Osteoblast (primary cell): ENCODE data around the gene FBXW9. TPM values are rescaled to one million over a fixed set of nuclear protein-coding genes. Genes with fewer than 3 reads are reported as not detected.

Experiments used
- DNase-seq: peaks from one replicate; pipeline ENCODE4 v3.0.0; 2011; ENCODE audit warnings: low spot score, mixed read lengths; ENCODE audit not compliant: insufficient read length; ENCODE audit errors: missing footprints
- H2AFZ ChIP-seq: 2 replicates; pipeline ENCODE4 v1.6.0; 2011; ENCODE audit warnings: mild to moderate bottlenecking, low read length
- H3K27ac ChIP-seq: 2 replicates; pipeline ENCODE4 v1.5.1; 2011; ENCODE audit warnings: mild to moderate bottlenecking, low read depth, low read length, moderate library complexity
- H3K27me3 ChIP-seq: 2 replicates; pipeline ENCODE4 v1.6.0; 2012; ENCODE audit warnings: mild to moderate bottlenecking, control low read depth, inconsistent platforms, low read length, moderate library complexity; ENCODE audit not compliant: insufficient read depth
- H3K36me3 ChIP-seq: 2 replicates; pipeline ENCODE4 v1.5.1; 2011; ENCODE audit warnings: mild to moderate bottlenecking, low read length, control low read depth, moderate library complexity; ENCODE audit not compliant: insufficient read depth
- H3K4me1 ChIP-seq: 2 replicates; pipeline ENCODE4 v1.5.1; 2011; ENCODE audit warnings: mild to moderate bottlenecking, low read length, control low read depth, moderate library complexity; ENCODE audit not compliant: insufficient read depth
- H3K4me2 ChIP-seq: 2 replicates; pipeline ENCODE4 v1.6.0; 2011; ENCODE audit warnings: mild to moderate bottlenecking, low read length; ENCODE audit not compliant: insufficient read depth
- H3K4me3 ChIP-seq: fragments of 200-600 bp; sonication (generic); 3 replicates; pipeline ENCODE4 v1.5.1; 2012; ENCODE audit warnings: mild to moderate bottlenecking, low read length, inconsistent platforms; ENCODE audit not compliant: insufficient read depth
- H3K79me2 ChIP-seq: 2 replicates; pipeline ENCODE4 v1.6.0; 2012; ENCODE audit warnings: mild to moderate bottlenecking, low read length, control low read depth, inconsistent platforms; ENCODE audit not compliant: insufficient read depth
- H3K9me3 ChIP-seq: 2 replicates; pipeline ENCODE4 v1.5.1; 2011; ENCODE audit warnings: low read depth, low read length, control low read depth
- H4K20me1 ChIP-seq: 2 replicates; pipeline ENCODE4 v1.6.0; 2012; ENCODE audit warnings: mild to moderate bottlenecking, low read length, control low read depth; ENCODE audit not compliant: insufficient read depth
- total RNA-seq: library from RNA; depleted of rRNA; stranded (reverse); fragments of >200 nt; gene quantifications from 2 replicates; pipeline ENCODE4 v1.2.3, GENCODE V29; 2012
- TF ChIP-seq, protein P1 (sequence below): IDR thresholded peaks from 2 replicates; pipeline ENCODE4 v1.5.1; 2011; ENCODE audit warnings: mild to moderate bottlenecking, low read depth, low read length, moderate library complexity; ENCODE audit errors: extremely low read depth

FBXW9 gene
- total RNA-seq, 1 donor = 18.5 TPM

DNA sequence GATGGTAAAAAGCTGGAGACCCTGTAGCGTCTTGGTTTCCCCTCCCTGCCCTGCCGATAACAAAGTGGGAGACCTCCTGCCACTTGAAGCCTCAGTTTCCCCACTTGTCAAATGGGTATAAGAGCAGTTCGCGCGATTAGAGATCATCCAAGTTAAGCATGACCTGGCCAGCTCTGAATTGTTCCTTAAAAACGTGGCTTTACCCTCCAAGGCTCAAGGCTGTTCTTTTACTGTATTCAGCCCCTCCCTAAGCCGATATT lies 26.9 kb upstream of the FBXW9 start:
- Histone ChIP-seq H4K20me1 (peaks cover 17% of the 10 kb centered on the region), H2AFZ (peak overlapping the region; percentile 85), H3K4me3 (peak overlapping the region; percentile 92), H3K9me3 (no peaks in the 10 kb centered on the region), H3K4me1 (peaks cover 25% of the 10 kb centered on the region), H3K79me2 (peaks cover 46% of the 10 kb centered on the region), H3K36me3 (peaks cover 20% of the 10 kb centered on the region), H3K27ac (peak overlapping the region; percentile 57), H3K27me3 (no peaks in the 10 kb centered on the region), H3K4me2 (peak overlapping the region; percentile 88)
- no peak for DNase-seq
- TF ChIP-seq, protein P1, sequence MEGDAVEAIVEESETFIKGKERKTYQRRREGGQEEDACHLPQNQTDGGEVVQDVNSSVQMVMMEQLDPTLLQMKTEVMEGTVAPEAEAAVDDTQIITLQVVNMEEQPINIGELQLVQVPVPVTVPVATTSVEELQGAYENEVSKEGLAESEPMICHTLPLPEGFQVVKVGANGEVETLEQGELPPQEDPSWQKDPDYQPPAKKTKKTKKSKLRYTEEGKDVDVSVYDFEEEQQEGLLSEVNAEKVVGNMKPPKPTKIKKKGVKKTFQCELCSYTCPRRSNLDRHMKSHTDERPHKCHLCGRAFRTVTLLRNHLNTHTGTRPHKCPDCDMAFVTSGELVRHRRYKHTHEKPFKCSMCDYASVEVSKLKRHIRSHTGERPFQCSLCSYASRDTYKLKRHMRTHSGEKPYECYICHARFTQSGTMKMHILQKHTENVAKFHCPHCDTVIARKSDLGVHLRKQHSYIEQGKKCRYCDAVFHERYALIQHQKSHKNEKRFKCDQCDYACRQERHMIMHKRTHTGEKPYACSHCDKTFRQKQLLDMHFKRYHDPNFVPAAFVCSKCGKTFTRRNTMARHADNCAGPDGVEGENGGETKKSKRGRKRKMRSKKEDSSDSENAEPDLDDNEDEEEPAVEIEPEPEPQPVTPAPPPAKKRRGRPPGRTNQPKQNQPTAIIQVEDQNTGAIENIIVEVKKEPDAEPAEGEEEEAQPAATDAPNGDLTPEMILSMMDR = no peak

GRCh38 chr19:12722566-12723380 lies 26.3 kb upstream of the FBXW9 start:
- DNase-seq = peak; percentile 100
- peak overlapping the region; percentile 88 for H3K4me2 ChIP-seq
- peaks cover 19% of the 10 kb centered on the region for H3K36me3 ChIP-seq
- H4K20me1 ChIP-seq = peaks cover 17% of the 10 kb centered on the region
- H2AFZ ChIP-seq = peak overlapping the region; percentile 85
- TF ChIP-seq, protein P1 = no peak
- H3K9me3 ChIP-seq = no peaks in the 10 kb centered on the region
- no peaks in the 10 kb centered on the region for H3K27me3 ChIP-seq
- H3K4me1 ChIP-seq = peaks cover 25% of the 10 kb centered on the region
- peak overlapping the region; percentile 79 for H3K27ac ChIP-seq
- peaks cover 52% of the 10 kb centered on the region for H3K79me2 ChIP-seq
- peak overlapping the region; percentile 92 for H3K4me3 ChIP-seq

GRCh38 chr19:12721656-12722565 lies 25.5 kb upstream of the FBXW9 start:
- H3K36me3 ChIP-seq = peaks cover 26% of the 10 kb centered on the region
- peak overlapping the region; percentile 50 for H2AFZ ChIP-seq
- no peaks in the 10 kb centered on the region for H3K9me3 ChIP-seq

More at GRCh38 chr19:12721656-12722565, 25.5 kb upstream of the FBXW9 start:
- TF ChIP-seq, protein P1 = no peak
- Histone ChIP-seq H3K27me3 (no peaks in the 10 kb centered on the region), H3K79me2 (peaks cover 60% of the 10 kb centered on the region), H3K4me2 (peak overlapping the region; percentile 99), H4K20me1 (peaks cover 18% of the 10 kb centered on the region), H3K4me3 (peak overlapping the region; percentile 92), H3K4me1 (peaks cover 25% of the 10 kb centered on the region), H3K27ac (peak overlapping the region; percentile 79)
- peak; percentile 98 for DNase-seq
